22Rv1 (cell line): ENCODE data around the gene LINC01488.

ENCODE experiments used
- H3K27ac ChIP-seq: fragments of 450-650 bp; 2 replicates; pipeline ENCODE4 v1.5.1; 2017
- CTCF ChIP-seq: fragments of 450-650 bp; IDR thresholded peaks from 2 replicates; pipeline ENCODE4 v1.5.1; 2017; ENCODE audit warnings: mild to moderate bottlenecking
- ZFX ChIP-seq: fragments of 450-650 bp; IDR thresholded peaks from 2 replicates; pipeline ENCODE4 v1.6.1; 2017; ENCODE audit warnings: antibody characterized with exemption, borderline replicate concordance

Gene LINC01488

DNA sequence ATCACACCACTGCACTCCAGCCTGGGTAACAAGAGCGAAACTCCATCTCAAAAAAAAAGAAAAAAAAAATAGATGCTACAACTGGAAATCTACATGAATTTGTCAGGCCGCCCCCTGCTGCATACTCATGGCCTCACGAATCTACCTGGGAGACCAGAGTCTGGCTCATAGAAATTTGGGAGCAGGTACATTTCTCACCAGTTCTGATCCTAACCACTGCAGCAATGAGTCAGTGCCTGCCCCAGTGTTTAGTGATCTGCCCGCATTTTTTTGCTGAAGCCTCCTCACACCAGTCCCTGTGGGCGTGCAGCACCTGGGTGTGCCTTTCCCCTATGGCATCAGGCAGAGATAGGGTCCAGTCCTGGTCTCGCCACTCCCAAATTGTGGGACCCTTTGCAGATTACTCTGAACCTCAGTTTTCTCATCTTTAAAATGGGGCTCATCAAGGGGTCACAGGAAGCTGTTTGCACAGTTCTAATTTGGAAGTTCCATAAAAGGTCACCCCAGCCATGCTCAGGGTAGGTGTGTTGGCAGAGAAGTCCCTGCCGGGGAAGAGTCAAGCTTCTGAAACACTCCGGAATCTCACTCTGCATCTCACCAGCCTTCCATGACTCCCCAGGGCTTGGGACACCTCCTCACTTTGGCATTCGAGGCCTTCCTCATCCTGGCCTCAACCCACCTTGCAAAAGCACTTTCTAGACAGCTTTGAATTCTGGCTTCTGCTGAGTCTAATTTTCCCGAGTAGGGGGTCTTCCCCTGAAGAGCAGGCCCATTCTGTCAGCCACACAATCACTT is 39.3 kb upstream of the LINC01488 start:
- H3K27ac ChIP-seq = no peak overlapping the region
- TF ChIP-seq CTCF = no peak

DNA sequence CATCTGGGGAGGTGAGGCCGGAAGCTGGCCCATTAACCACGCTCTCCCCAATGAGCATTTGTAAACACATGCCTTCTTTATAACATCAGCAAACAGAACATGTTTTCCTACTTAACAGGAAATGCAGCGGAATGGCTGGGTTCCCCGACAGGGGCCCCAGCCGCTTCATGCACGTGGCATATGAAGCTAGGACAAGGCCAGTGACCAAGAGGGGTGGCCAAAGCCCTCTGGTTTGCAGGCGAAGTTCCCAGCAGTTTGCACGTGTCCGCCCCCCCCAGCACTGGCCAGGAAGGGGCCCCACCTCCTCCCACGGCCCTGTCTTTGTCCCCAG is 38.7 kb upstream of the LINC01488 start:
- no peak overlapping the region for H3K27ac ChIP-seq
- TF ChIP-seq ZFX (no peak), CTCF (no peak)

- no peak overlapping the region for H3K27ac ChIP-seq
- TF ChIP-seq ZFX (no peak), CTCF (no peak)
Measured at GRCh38 chr11:69443138-69443967, 38.1 kb upstream of the LINC01488 start.

DNA sequence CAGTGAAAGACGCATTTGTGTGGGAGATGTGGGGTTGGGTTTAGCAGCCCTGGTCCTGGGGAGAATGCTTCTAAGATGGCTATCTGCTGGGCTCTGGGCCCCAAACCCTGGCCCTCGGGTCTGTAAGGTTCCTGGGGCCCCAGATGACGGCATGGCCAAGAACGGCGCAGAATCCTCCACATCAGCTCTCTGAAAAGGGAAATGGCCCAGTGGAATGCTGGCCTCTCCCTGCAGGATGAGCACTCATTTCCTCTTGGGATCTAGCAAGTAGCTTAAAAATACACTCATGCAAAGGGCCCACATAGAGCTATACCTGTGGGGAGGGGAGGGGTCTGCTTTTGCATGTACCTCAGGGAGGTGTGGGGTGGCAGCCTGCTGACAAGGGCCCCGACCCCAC is 37.5 kb upstream of the LINC01488 start:
- TF ChIP-seq CTCF (no peak), ZFX (no peak)
- H3K27ac ChIP-seq = no peak overlapping the region

GRCh38 chr11:69444381-69445130 is 36.9 kb upstream of the LINC01488 start:
- no peak overlapping the region for H3K27ac ChIP-seq
- no peak for TF ChIP-seq ZFX
- peak; percentile 21; the same call in 1 of the 2 replicates for TF ChIP-seq CTCF

DNA sequence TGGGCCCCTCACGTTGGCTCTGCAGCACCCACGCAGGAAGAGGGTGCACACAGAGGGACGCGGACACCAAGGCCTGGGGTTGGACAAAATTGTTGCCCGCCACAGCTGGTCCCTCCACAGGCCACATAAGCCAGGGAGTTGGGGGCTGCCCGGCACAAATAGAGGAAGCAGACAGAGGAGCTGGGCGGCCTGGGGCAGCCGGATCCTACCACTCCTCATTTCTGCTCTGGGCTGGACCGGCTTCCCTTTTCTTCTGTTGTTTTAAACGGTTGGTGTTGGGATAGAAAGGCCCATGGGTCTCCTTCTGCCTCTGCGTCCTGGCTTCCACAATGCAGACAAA is 36.4 kb upstream of the LINC01488 start:
- no peak overlapping the region for H3K27ac ChIP-seq
- TF ChIP-seq ZFX (no peak), CTCF (no peak)
